Duodenal mucosa (tissue), 2 donors: ENCODE measurements around the gene SORCS2.

Source experiments
- H3K27ac ChIP-seq: one replicate; pipeline ENCODE4 v1.7.0; 2013; ENCODE audit warnings: low read depth, low read length
- H3K27me3 ChIP-seq, 2 donors: one replicate each; pipeline ENCODE4 v1.7.0; 2013; ENCODE audit warnings: low read length in 2 of 2, control low read depth in 1 of 2; ENCODE audit not compliant: insufficient read depth in 2 of 2, control insufficient read depth in 1 of 2
- H3K36me3 ChIP-seq, 2 donors: one replicate each; pipeline ENCODE4 v1.7.0; 2013; ENCODE audit warnings: low read length in 2 of 2, control low read depth in 1 of 2; ENCODE audit not compliant: insufficient read depth in 2 of 2, control insufficient read depth in 1 of 2
- H3K4me1 ChIP-seq, 2 donors: one replicate each; pipeline ENCODE4 v1.7.0; 2013; ENCODE audit warnings: low read length in 2 of 2, control low read depth in 1 of 2; ENCODE audit not compliant: insufficient read depth in 2 of 2, control insufficient read depth in 1 of 2
- H3K4me3 ChIP-seq, 2 donors: one replicate each; pipeline ENCODE4 v1.7.0; 2013; ENCODE audit warnings: low read length in 2 of 2, low read depth in 1 of 2
- H3K9ac ChIP-seq, 2 donors: one replicate each; pipeline ENCODE4 v1.7.0; 2013; ENCODE audit warnings: low read length in 2 of 2, low read depth in 1 of 2
- H3K9me3 ChIP-seq, 2 donors: one replicate each; pipeline ENCODE4 v1.7.0; 2013; ENCODE audit warnings: low read length in 2 of 2, control low read depth in 1 of 2; ENCODE audit not compliant: control insufficient read depth in 1 of 2

SORCS2 gene

DNA sequence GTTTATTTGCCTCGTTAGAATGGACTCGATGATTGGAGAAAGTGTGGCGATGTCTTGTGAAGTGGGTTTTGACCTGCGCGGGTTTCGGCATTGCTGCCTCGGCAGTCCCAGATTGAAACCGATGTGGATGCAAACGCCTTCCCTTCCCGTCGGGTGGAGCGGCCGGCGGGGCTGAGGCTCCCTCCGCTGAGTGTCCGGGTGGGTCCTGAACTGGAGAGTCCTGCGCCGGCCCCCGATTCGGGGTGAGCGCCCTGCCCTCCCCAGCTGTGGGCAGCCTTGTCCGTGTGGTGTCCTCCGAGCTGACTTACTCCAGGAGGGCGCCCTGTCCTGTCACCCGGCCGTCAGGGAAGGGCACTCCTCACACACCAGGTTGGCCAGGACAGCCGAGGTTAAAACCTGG lies 317.7 kb downstream of the SORCS2 start:
- Histone ChIP-seq H3K4me3 (no peak overlapping the region), H3K9ac (no peak overlapping the region), H3K9me3 (no peaks in the 10 kb centered on the region), H3K27me3 (no peaks in the 10 kb centered on the region), H3K27ac (no peak overlapping the region), H3K4me1 (no peaks in the 10 kb centered on the region), H3K36me3 (no peaks in the 10 kb centered on the region)

DNA sequence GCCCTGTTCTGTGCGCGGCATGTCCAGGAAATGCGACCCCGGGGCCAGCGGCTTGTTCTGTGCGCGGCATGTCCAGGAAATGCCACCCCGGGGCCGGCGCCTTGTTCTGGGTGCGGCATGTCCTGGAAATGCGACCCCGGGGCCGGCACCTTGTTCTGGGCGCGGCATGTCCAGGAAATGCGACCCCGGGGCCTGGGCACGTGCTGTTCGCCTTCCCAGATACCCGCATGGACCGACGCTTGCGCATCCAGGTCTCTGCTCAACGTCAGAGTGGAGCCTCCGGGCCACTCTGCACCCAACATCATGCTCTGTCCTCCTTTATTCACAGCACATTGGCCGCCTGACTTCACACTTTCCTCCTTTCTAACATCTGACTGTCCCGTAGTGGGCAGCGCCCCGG lies 318.2 kb downstream of the SORCS2 start:
- no peak overlapping the region for H3K27ac ChIP-seq
- H3K9me3 ChIP-seq: no peaks in the 10 kb centered on the region
- no peak overlapping the region for H3K4me3 ChIP-seq
- H3K9ac ChIP-seq: no peak overlapping the region
- H3K36me3 ChIP-seq: no peaks in the 10 kb centered on the region
- H3K4me1 ChIP-seq: no peaks in the 10 kb centered on the region
- no peaks in the 10 kb centered on the region for H3K27me3 ChIP-seq

DNA sequence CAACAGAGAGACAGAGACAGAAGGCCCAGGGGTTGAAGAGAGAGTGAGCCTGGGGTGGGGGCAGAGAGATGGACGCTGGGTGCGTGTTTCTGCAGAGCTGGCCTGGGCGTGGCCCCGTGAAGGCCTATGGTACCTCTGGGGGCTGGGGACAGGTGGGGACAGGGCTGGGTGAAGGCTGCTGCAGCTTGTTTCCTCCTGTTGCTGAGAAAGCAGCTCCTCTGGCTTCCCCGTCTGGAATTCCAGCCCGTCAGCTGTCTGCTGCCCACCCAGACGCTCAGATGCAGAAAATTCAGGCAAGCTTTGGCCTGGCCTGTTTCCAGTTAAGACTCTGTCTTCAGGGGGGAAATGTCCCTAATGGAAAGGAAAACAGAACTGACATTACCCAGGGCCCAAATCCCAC lies 319.2 kb downstream of the SORCS2 start:
- Histone ChIP-seq H3K27me3 (no peaks in the 10 kb centered on the region), H3K9me3 (no peaks in the 10 kb centered on the region), H3K36me3 (no peaks in the 10 kb centered on the region), H3K4me3 (no peak overlapping the region), H3K4me1 (no peaks in the 10 kb centered on the region), H3K27ac (no peak overlapping the region), H3K9ac (no peak overlapping the region)

DNA sequence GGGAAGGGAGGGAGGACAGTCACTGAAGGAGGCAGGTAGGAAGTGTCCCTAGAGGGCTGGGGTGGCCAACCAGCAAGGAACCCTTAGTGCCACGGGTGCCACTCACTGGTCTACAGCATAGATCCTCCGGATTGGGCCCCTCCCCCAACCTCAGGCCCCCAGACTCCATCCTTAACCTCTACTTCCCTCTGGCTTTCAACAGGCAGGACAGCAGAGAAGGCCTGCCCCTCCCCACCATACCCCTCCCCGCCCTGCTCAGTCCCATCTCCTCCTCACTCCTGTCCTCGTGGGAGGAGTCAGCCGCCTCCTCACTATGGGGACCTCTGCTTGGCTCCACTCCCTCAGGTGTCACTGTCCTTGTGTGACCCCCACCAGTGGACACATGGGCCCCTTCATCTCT lies 320.1 kb downstream of the SORCS2 start:
- H3K27ac ChIP-seq: no peak overlapping the region
- no peaks in the 10 kb centered on the region for H3K36me3 ChIP-seq
- no peaks in the 10 kb centered on the region for H3K9me3 ChIP-seq
- no peaks in the 10 kb centered on the region for H3K4me1 ChIP-seq
- no peak overlapping the region for H3K4me3 ChIP-seq
- no peak overlapping the region for H3K9ac ChIP-seq
- H3K27me3 ChIP-seq: peaks cover 0 to 2% of the 10 kb centered on the region in 2 donors

DNA sequence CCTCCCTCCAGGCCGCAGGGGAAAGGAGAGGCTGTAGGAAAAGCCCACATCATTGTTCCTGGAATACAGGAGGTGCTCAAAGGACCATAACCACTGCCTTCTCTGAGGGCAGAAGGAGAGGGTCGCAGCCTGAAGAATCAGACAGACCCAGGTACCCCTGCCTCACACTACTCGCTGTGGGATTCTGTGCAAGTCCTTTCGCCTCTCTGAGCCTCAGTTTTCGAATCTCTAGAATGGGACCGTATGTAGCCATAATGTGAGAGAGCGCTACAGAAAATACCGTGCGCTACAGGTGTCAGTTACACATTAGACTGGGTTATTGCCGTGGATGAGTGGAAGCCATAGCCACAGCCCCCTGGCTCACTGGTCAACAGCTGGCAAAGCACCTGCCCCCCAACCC lies 320.6 kb downstream of the SORCS2 start:
- H3K27me3 ChIP-seq: peaks cover 0 to 7% of the 10 kb centered on the region in 2 donors
- H3K27ac ChIP-seq: no peak overlapping the region
- no peaks in the 10 kb centered on the region for H3K9me3 ChIP-seq
- no peaks in the 10 kb centered on the region for H3K4me1 ChIP-seq
- H3K36me3 ChIP-seq: no peaks in the 10 kb centered on the region
- no peak overlapping the region for H3K4me3 ChIP-seq
- no peak overlapping the region for H3K9ac ChIP-seq

DNA sequence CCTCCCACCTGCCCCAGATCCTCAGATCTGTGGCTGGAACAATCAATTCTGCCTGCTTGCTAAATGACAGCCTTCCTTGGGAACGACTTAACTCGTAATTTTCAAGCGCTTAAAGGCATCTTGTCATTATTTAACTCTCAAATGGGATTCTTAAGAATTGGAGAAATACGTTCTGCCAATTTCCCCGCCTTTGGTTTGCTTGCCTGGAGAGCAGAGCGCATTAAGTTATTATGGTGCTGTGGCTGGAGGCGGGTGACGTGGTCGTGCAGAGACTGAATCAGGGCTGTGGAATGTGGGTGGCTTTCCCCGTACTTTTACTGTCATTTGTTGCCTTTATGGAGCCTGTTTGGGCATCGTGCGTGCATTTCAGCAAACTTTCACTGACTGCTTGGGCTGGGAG lies 321.3 kb downstream of the SORCS2 start:
- Histone ChIP-seq H3K9ac (no peak overlapping the region), H3K9me3 (no peaks in the 10 kb centered on the region), H3K27me3 (peaks cover 0 to 12% of the 10 kb centered on the region in 2 donors), H3K36me3 (no peaks in the 10 kb centered on the region), H3K27ac (no peak overlapping the region), H3K4me3 (no peak overlapping the region), H3K4me1 (no peaks in the 10 kb centered on the region)

DNA sequence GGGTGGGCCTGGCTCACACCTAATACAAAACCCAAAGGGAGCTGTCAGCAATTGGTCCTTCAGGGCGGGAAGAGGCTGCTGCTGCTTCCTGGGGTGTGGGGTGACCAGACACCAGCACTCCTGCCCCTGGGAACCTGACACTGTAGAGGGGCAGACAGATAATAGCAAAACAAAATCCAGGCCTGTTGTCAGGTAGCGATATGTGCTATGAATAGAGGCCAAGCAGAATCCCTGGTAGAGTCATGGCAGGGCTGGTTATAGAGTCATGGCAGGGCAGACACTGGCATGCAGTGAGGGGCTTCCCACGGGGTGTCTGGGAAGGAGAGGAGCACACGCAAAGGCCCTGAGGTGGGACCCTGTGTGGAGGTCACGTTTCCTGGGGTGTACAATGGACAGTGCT lies 321.9 kb downstream of the SORCS2 start:
- H3K4me3 ChIP-seq: no peak overlapping the region
- H3K9ac ChIP-seq: no peak overlapping the region
- no peaks in the 10 kb centered on the region for H3K4me1 ChIP-seq
- no peak overlapping the region for H3K27ac ChIP-seq
- peaks cover 0 to 12% of the 10 kb centered on the region in 2 donors for H3K27me3 ChIP-seq
- no peaks in the 10 kb centered on the region for H3K9me3 ChIP-seq
- H3K36me3 ChIP-seq: no peaks in the 10 kb centered on the region

DNA sequence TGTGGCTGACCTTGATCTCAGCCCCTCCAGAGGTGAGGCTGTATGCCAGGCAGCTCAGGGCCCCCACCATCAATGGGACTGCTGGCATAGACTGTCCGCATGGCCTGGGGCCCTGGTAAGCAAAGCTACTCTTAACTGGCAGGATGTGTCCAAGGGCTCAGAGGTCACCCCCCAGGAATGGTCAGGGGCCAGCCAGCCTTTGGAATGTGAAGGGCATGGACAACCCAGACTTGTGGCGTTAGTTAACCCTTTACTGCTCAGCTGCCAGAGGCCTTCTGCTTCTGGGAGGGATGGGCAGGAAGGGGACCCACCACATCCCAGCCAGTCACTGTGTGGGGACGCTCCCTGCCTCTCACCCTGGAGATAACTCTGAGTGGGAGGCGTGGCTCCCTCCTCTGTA lies 322.5 kb downstream of the SORCS2 start:
- Histone ChIP-seq H3K27me3 (peaks cover 0 to 12% of the 10 kb centered on the region in 2 donors), H3K4me1 (no peaks in the 10 kb centered on the region), H3K27ac (no peak overlapping the region), H3K9me3 (no peaks in the 10 kb centered on the region), H3K36me3 (no peaks in the 10 kb centered on the region), H3K9ac (no peak overlapping the region), H3K4me3 (no peak overlapping the region)

DNA sequence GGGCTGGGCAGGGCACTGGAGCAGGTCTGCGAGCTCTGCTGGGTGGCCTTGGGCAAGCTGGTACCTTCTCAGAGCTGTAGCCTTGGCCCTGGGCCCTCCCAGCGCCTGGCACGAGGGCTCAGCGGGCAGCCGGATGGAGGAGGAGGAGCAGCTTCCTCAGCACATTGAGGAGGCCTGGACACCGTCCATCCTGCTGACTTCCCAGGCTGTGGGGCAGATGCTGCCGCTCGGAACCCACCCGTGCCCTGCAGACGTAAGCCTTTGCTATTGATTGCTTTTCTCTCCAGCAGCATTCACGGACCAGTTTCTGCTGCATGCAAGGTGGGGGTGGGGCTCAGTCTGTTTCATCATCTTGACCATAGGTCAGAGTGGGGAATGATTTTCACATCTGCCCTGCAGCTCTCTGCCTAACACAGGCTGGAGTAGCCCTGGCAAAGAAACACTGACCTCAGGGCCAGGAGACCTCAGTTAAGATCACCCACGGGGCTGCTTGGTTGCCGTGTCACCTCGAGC lies 323.1 kb downstream of the SORCS2 start:
- Histone ChIP-seq H3K27me3 (peaks cover 0 to 12% of the 10 kb centered on the region in 2 donors), H3K9me3 (no peaks in the 10 kb centered on the region), H3K36me3 (no peaks in the 10 kb centered on the region), H3K4me3 (no peak overlapping the region), H3K9ac (no peak overlapping the region), H3K27ac (no peak overlapping the region), H3K4me1 (no peaks in the 10 kb centered on the region)

DNA sequence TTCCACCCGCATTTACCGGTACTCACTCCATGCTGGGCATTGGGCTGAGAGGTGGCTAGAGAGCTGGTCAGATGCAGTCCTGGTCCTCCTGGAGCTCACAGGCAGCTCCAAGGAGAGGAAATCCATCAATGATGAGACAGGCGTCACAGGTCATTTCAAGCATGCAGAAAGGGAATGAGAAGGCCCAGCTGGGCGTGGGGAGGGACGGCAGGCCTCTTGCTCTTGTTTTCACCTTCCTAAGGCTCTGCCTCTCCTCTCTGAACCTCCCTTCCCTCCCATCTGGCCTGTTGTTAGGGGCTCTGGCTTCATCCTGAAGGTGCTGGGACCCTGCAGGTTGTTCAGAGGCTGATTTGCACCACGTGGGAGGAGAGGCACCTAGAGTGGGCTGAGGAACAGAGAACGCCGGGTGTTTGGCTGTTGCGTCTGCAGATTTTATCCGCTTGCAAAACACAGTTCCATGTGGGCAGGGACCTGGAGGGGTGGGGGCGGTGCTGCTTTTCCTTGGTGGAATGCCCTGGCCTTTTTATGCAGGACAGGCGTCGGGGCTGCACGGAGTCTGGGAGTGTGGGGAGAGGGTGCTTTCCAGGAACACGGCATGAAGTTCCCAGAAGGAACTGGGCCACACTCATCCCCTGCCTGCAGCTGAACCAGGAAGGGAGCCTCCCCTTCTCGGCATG lies 323.9 kb downstream of the SORCS2 start:
- Histone ChIP-seq H3K9me3 (no peaks in the 10 kb centered on the region), H3K4me1 (no peaks in the 10 kb centered on the region), H3K27ac (no peak overlapping the region), H3K36me3 (no peaks in the 10 kb centered on the region), H3K9ac (no peak overlapping the region), H3K4me3 (no peak overlapping the region), H3K27me3 (peaks cover 2 to 12% of the 10 kb centered on the region in 2 donors)
